ENCODE results near the gene TANK. TPM values are rescaled to one million over a fixed set of nuclear protein-coding genes. Genes with fewer than 3 reads are reported as not detected.

TANK gene
- polyA plus RNA-seq, 3 donors: 72.7 to 91.7 (median 73.5) TPM

DNA sequence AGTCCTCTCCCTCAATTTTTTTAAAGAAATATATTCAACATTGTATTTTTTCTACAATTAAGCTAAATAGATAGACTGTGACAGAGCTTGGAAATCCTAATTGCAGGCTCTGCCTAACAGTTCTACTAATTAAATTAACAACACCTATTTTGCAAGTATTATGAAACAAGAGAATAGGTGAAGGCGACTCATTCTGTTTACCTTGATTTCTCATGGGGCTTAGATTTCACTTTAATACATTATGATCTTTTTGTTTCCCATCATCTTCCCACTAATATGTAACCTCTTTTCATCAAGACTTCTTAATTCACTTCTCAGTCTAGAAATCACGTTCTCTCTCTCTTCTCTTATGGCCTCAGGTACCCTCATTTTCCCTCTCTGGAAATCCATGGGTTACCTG, 42.7 kb upstream of the TANK start:
- H3K4me3 ChIP-seq (replicated peaks in 1 of 3; ENCODE audit: low read depth in 2 of 3, low read length in 3 of 3): no peak overlapping the region
- peaks cover 0 to 3% (median 0%) of the 10 kb centered on the region in 7 donors for H3K9me3 Mint-ChIP-seq
- intact Hi-C loops (cut with micrococcal nuclease): no loop called here
- no peaks in the 10 kb centered on the region for H3K79me2 ChIP-seq (ENCODE audit: insufficient read depth, low read length)
- no peaks in the 10 kb centered on the region for H4K20me1 ChIP-seq (ENCODE audit: insufficient read depth, low read length)
- no peak overlapping the region for H3K9ac ChIP-seq (ENCODE audit: insufficient read depth, low read length, poor library complexity, severe bottlenecking)
- no peak overlapping the region for H3K27ac Mint-ChIP-seq
- 100% methylated on average over 2 of the region's 2 CpGs for WGBS (ENCODE audit: insufficient coverage)
- peaks cover 32% of the 10 kb centered on the region for H3K4me1 Mint-ChIP-seq
- no peaks in the 10 kb centered on the region for H3K9me3 ChIP-seq (replicated peaks in 1 of 2; ENCODE audit: control insufficient read depth in 1 of 2, insufficient read depth in 1 of 2, low read length in 2 of 2)
- H3K4me2 ChIP-seq (replicated peaks; ENCODE audit: extremely low read depth, low read length, poor library complexity, severe bottlenecking): no peak overlapping the region
- DNase-seq: no peak
- TF ChIP-seq, protein P1, sequence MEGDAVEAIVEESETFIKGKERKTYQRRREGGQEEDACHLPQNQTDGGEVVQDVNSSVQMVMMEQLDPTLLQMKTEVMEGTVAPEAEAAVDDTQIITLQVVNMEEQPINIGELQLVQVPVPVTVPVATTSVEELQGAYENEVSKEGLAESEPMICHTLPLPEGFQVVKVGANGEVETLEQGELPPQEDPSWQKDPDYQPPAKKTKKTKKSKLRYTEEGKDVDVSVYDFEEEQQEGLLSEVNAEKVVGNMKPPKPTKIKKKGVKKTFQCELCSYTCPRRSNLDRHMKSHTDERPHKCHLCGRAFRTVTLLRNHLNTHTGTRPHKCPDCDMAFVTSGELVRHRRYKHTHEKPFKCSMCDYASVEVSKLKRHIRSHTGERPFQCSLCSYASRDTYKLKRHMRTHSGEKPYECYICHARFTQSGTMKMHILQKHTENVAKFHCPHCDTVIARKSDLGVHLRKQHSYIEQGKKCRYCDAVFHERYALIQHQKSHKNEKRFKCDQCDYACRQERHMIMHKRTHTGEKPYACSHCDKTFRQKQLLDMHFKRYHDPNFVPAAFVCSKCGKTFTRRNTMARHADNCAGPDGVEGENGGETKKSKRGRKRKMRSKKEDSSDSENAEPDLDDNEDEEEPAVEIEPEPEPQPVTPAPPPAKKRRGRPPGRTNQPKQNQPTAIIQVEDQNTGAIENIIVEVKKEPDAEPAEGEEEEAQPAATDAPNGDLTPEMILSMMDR (IDR thresholded peaks at IDR 0.05): no peak
- peaks cover 0 to 2% (median 2%) of the 10 kb centered on the region in 3 donors for H3K27me3 Mint-ChIP-seq (ENCODE audit: low read depth in 3 of 3)
- H2AFZ ChIP-seq (ENCODE audit: insufficient read depth, low read depth, low read length, poor library complexity, severe bottlenecking): no peak overlapping the region
- no peaks in the 10 kb centered on the region for H3K36me3 ChIP-seq (replicated peaks in 1 of 2; ENCODE audit: control insufficient read depth in 1 of 2, insufficient read depth in 2 of 2, low read length in 2 of 2)
- H3K4me1 ChIP-seq (ENCODE audit: control insufficient read depth in 1 of 2, insufficient read depth in 2 of 2, low read length in 2 of 2): peaks cover 17 to 20% of the 10 kb centered on the region in 2 donors
- no peak overlapping the region for H3K4me3 Mint-ChIP-seq
- no peaks in the 10 kb centered on the region for H3K36me3 Mint-ChIP-seq
- no peak overlapping the region for H3K27ac ChIP-seq (ENCODE audit: low read depth in 1 of 2, low read length in 2 of 2)
- H3K27me3 ChIP-seq (ENCODE audit: control insufficient read depth in 2 of 2, insufficient read depth in 2 of 2, low read length in 2 of 2): no peaks in the 10 kb centered on the region

DNA sequence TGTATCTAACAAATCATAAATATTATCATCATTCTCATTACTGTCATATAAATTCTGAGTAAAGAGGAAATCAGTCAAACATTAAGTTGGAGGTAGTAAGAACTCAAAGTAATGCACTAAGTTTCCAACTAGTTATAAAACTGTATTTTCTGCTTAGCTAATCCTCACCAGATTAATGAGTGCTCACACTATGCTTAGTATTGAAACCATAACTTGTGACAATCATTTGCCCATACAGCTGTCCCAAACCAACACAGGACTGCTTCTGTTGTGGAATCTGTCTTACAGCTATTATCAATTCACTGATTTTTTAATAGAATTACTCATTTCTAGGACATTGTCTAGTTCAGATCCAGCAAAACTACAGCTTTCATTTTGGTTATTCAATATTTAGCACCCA, 41.5 kb upstream of the TANK start:
- Histone ChIP-seq H2AFZ (ENCODE audit: insufficient read depth, low read depth, low read length, poor library complexity, severe bottlenecking) (no peak overlapping the region), H3K79me2 (ENCODE audit: insufficient read depth, low read length) (no peaks in the 10 kb centered on the region), H3K9me3 (replicated peaks in 1 of 2; ENCODE audit: control insufficient read depth in 1 of 2, insufficient read depth in 1 of 2, low read length in 2 of 2) (no peaks in the 10 kb centered on the region), H3K4me3 (replicated peaks in 1 of 3; ENCODE audit: low read depth in 2 of 3, low read length in 3 of 3) (no peak overlapping the region), H4K20me1 (ENCODE audit: insufficient read depth, low read length) (no peaks in the 10 kb centered on the region), H3K4me2 (replicated peaks; ENCODE audit: extremely low read depth, low read length, poor library complexity, severe bottlenecking) (no peak overlapping the region), H3K36me3 (replicated peaks in 1 of 2; ENCODE audit: control insufficient read depth in 1 of 2, insufficient read depth in 2 of 2, low read length in 2 of 2) (no peaks in the 10 kb centered on the region), H3K9ac (ENCODE audit: insufficient read depth, low read length, poor library complexity, severe bottlenecking) (no peak overlapping the region), H3K4me1 (ENCODE audit: control insufficient read depth in 1 of 2, insufficient read depth in 2 of 2, low read length in 2 of 2) (peaks cover 30 to 32% of the 10 kb centered on the region in 2 donors), H3K27me3 (ENCODE audit: control insufficient read depth in 2 of 2, insufficient read depth in 2 of 2, low read length in 2 of 2) (no peaks in the 10 kb centered on the region), H3K27ac (ENCODE audit: low read depth in 1 of 2, low read length in 2 of 2) (no peak overlapping the region)
- Mint-ChIP-seq H3K36me3 (no peaks in the 10 kb centered on the region), H3K27ac (no peak overlapping the region), H3K9me3 (peaks cover 0 to 4% (median 0%) of the 10 kb centered on the region in 7 donors), H3K4me1 (peaks cover 44% of the 10 kb centered on the region), H3K4me3 (no peak overlapping the region), H3K27me3 (ENCODE audit: low read depth in 3 of 3) (peaks cover 0 to 4% (median 2%) of the 10 kb centered on the region in 3 donors)
- intact Hi-C loops (cut with micrococcal nuclease): no loop called here
- no peak for DNase-seq
- TF ChIP-seq, protein P1 (IDR thresholded peaks at IDR 0.05): no peak

All from CD14-positive monocyte (primary cell).